ELR (cell line): ENCODE results near the gene BFSP2.
"Not testable (repeated sequence)": the region's sequence is repeated elsewhere in the genome, so short reads cannot be mapped to it uniquely, and the experiment has no call there.

Experiments used
- DNase-seq: peaks from one replicate; pipeline ENCODE4 v3.0.0-alpha.2; 2015; ENCODE audit warnings: low read depth

Gene BFSP2

GRCh38 chr3:133479895-133480669, 80.2 kb downstream of the BFSP2 start:
- peak; percentile 17 for DNase-seq

DNA sequence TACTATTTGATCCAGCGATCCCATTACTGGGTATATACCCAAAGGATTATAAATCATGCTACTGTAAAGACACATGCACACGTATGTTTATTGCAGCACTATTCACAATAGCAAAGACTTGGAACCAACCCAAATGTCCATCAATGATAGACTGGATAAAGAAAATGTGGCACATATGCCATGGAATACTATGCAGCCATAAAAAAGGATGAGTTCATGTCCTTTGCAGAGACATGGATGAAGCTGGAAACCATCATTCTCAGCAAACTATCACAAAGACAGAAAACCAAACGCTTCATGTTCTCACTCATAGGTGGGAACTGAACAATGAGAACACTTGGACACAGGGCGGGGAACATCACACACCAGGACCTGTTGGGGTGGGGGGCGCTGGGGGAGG, 82.6 kb downstream of the BFSP2 start:
- DNase-seq, result not testable (repeated sequence)

DNA sequence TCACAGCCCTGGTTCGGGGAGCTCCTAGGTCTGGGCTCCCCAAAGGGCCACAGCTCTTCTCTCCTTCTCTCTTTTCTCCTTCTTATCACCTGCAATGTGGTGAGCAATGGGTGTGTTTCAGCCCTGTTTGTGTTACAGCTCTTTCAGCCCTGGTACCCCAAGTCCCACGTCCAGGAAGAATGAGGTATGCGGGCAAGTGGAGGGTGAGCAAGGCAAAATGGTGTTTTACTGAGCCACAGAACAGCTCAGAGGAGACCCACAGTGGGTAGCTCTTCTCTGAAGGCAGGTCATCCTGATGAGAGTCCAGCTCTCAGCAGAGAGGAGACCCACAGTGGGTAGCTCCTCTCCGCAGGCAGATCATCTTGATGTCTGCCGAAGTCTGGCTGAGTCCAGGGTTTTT, 86.8 kb downstream of the BFSP2 start:
- no peak for DNase-seq

DNA sequence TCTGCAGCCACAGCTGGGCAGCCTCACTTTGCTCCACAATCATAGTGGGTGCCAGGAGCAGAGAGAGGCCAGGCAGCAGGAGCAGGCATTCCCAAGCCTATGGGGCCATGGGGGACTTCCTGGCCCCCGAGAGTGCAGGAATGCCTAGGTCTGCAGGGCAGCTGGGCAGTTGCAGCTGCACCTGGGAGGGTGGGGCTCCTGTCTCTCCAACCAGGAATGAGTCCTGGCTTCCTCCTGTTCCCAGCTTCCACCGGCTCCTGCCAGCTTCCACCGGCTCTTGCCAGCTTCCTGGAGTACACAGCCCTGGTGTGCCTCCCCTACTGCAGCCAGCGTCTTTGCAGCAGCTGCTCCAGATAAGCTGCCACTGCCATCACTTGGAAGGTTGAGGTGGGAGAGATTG, 87.3 kb downstream of the BFSP2 start:
- DNase-seq, result no peak

GRCh38 chr3:133487920-133488540, 88.2 kb downstream of the BFSP2 start:
- peak; percentile 66 for DNase-seq

DNA sequence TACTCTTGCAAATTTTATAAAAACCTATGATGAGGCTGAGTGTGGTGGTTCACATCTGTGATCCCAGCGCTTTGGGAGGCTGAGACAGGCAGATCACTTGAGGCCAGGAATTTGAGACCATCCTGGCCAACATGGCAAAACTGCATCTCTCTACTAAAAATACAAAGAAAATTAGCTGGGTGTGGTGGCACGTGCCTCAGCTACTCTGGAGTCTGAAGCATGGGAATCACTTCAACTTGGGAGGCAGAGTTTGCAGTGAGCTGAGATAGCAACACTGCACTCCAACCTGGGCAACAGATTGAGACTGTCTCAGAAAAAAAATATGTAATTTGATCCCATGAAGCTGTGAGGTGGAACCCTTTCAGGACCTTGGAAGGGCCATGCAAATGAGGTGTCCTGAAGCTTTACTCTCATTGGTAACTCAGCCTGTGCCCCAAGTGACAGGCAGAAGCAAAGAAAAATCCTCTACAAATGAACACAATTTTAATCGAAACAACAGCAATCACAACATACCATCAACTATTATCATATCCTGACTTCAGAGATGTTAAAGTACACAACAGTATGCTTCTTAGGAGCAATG, 89.0 kb downstream of the BFSP2 start:
- DNase-seq, result peak; percentile 65

DNA sequence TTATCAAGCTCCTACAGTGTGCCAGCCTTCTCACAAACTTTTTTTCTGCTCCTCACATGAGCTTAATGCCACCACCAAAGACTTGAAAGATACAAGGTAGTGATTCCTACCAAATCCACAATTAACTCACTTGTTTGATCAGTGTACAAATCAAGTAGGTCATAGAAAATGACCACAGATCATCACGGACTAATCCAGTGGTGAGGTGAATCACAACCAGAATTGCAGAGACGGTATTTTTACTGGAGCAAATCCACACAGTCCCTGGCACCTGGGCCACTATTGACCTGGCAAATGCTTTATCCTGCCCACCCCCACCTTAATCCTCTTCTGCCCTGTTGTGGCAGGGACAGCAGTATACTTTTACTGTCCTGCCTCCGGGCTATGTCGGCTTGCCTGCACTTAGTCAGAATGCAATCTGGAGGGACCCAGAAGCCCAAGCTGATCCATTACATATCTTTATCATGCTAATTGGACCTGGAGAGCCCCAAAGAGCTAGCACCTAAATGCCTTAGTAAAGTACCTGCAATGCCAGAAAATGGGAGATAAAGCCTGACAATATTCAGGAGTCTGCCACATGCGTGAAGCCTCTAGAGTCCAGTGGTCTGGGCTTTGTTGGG, 89.7 kb downstream of the BFSP2 start:
- peak; percentile 50 for DNase-seq

DNA sequence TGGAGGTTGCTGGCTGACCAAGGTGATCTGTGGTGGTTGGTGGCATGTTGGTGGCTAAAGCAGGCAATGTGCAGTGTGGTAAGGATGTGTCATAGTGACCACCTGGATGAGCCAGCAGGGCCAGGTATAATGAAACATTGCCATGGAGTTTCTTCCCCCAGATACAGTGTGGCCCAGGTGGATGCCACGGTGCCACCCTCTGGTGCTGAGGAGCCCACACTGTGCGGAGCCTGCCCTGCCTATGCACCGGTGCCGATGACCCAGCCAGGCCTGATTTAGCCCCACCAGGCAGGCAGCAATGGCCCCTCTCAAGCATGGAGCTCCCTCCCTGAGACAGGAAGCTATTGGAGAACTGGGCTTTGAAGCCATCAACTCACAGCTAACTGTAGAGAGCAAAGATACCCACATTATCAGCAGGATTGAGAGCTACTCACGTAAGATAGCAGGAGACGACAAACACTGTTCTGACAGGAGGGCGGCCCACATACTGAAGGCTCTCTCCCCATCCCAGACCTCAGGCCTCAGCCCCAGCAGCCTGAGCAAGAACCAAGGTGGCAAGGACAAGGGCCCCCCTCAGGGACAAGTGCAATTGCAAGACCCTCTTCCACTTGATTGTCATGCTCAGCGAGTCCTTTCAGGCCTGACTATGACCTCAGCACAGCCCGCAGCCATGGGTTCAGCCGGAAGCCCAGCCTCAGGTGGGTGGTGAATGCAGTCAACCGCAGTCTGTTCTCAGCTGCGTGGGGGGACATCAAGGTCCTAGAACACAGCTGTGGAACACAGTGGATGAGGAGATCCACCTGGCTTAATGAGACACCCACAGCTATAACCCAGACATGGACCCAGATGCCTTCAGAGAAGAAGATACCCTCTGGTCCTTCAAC, 90.9 kb downstream of the BFSP2 start:
- DNase-seq, result no peak

DNA sequence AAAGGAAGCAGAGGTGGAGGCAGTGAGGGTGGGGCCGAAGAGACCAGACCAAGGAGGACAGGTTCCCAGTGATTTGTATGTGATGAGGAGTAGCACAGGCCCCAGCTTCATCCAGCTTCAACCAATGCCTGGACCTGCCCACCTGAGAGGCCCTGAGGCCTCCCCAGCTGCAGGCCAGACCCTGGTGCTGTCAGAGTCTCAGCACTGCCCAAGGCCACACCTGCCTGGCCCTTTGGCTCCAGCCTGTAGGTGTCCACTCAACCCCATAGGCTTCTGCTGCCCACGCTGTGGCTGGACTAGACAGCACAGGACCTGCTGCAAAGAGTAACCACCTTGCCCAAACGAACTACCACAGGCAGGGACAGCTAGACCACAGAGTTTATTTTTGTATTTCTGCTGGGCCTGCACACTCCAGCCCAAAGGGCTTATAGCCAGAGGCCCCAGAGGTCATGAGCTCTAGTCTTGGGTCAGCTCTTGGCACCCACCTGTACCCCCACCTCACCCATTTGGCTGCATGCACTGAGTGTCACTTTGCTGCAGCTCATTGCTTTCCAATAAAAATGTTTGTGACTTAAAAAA, 91.7 kb downstream of the BFSP2 start:
- no peak for DNase-seq

DNA sequence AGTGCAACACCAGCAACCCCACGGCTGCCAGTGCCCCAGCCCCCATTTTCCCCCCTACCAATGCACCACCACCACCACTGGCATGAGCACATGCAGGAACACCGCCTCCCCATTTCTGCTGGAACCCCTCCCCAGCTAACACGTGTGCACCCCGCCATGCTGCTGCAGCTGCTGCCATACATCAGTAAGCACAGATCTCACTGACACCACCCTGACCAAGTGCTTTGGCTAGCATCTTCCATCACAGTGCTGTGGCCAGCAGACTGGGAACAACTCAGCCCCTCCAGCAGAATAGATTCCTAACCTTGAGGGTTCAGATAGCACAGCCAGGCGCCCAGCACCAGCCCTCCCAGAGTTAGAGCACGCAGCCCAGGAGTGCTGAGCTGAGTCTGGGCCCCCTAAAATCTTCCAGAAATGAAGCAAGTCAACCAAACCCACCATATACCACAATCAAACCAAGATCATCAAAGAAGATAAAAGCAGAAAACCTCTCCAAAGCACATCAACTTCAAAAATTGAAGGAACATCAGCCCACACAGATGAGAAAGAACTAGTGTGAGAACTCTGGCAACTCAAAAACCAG, 92.4 kb downstream of the BFSP2 start:
- DNase-seq, result no peak

GRCh38 chr3:133494469-133494868, 94.6 kb downstream of the BFSP2 start:
- DNase-seq, result peak; percentile 63

GRCh38 chr3:133502542-133502941, 102.7 kb downstream of the BFSP2 start:
- not testable (repeated sequence) for DNase-seq

GRCh38 chr3:133503409-133503808, 103.6 kb downstream of the BFSP2 start:
- peak; percentile 8 for DNase-seq

- DNase-seq, result no peak
These were observed 104.9 kb downstream of the BFSP2 start for GRCh38 chr3:133504736-133505135.

- DNase-seq, result no peak
These were observed 106.0 kb downstream of the BFSP2 start for GRCh38 chr3:133505813-133506212.

DNA sequence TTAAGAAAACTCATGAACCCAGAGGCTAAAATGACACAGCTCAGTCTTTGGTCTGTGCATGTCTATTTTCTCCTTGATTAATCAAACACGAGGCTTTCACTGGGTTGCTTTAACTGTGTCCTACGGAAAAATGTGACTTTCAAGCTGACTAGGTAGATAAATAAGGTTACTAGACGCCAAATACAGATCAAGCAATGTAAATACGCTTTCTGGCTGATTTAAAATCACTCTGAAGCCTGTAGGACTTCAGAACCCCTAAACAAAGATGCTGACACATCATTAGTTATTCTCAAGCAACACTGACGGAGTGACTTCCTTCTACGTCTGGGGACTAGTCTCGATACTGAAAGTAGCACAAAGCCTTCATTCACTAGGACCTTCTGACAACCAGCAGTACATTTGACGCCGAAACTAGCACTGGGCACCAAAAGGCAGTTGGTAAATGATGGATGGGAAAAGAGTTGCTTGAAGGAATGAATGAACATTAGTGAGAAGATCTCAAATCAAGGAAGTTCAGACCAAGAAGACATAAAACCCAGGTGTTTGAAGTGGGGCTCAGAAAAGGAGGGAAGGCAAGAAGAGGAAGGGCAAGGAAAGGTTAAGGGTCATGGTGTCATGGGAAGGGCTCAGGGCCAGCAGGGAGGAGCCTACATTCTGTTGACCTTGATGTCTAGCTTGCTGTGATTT, 106.5 kb downstream of the BFSP2 start:
- no peak for DNase-seq

- DNase-seq, result no peak
These were observed 109.6 kb downstream of the BFSP2 start for GRCh38 chr3:133509488-133509887.

GRCh38 chr3:133512416-133513089, 112.7 kb downstream of the BFSP2 start:
- no peak for DNase-seq

- no peak for DNase-seq
These were observed 114.6 kb downstream of the BFSP2 start for GRCh38 chr3:133514418-133514817.

DNA sequence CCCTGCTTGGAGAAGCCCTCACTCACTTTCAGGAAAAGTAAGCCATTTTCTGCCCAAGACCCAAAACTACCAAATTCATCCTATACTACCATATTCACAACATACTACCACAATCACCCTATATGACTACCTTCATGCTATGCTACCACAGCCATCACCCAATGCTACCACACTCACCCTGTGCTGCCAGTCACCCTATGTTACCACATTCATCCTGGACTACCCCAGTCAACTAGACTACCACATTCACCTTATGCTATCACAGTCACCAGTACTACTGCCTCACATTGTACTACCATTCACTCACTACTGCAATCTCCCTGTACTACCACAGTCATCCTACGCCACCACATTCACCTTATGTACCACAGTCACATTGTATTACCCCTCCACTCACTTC, 115.3 kb downstream of the BFSP2 start:
- no peak for DNase-seq
